ENCODE measurements around the gene LIM2. TPM values are rescaled to one million over a fixed set of nuclear protein-coding genes. Genes with fewer than 3 reads are reported as not detected.

The LIM2 gene
- total and polyA plus RNA-seq, 2 of the 4 experiments (the other 2 are of a cell fraction) = not detected

DNA sequence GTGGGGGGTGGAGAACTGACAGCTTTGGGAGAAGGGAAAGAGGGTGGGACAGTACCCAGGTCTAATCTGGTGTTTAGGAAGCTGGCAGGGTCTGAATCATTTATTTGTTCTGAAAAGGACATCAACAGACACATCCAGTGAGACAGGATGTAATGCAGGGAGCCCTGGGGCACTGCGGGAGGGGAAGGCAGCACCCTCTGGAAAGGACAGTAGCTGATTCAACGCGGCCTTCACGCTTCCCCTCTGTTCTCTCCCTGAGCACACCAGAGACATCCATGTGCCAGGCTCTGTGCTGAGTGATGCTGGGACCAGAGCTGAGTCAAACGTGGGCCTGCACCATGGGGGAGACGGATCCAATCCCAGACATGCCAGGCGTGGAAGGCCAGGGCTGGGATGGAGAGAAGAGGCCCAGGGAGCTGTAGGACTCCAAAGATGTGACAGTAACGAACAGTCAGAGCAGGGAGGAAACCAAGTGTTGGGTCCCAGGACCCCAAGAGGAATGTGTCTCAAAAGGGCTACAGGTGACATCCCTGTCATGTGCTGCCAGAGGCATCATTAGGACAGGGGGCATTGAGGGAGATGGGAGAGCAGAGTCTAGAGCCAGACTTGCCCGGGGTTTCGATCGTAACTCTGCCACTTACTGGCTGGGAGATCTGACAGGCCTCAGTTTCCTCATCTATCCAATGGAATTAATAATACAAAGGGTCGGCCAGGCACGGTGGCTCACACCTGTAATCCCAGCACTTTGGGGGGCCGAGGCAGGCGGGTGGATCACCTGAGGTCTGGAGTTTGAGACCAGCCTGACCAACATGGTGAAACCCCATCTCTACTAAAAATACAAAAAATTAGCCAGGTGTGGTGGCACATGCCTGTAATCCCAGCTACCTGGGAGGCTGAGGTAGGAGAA, 23.3 kb downstream of the LIM2 start:
- Histone ChIP-seq H4K8ac (ENCODE audit: low read depth in 2 of 2, low read length in 2 of 2) (no peak overlapping the region; a peak in 1 of 4 replicates), H3K56ac (ENCODE audit: extremely low read depth, insufficient read depth, low read length) (no peak overlapping the region), H4K20me1 (ENCODE audit: insufficient read depth, low read length) (peaks cover 1% of the 10 kb centered on the region), H2BK15ac (ENCODE audit: low read depth, low read length) (no peak overlapping the region), H3K18ac (ENCODE audit: low read depth, low read length) (no peak overlapping the region), H3K4me1 (ENCODE audit: control insufficient read depth, insufficient read depth, low read length) (peaks cover 18% of the 10 kb centered on the region), H3K4ac (ENCODE audit: low read depth, low read length) (no peak overlapping the region), H2AFZ (replicated peaks; ENCODE audit: low read length, poor library complexity) (no peak overlapping the region), H3K27me3 (ENCODE audit: control insufficient read depth, insufficient read depth, low read length) (no peaks in the 10 kb centered on the region), H2AK9ac (replicated peaks; ENCODE audit: low read depth, low read length, poor library complexity) (peak overlapping the region; percentile 0), H2AK5ac (ENCODE audit: low read depth, low read length) (peak overlapping the region; percentile 4; the same call in 1 of the 2 replicates), H3K14ac (replicated peaks; ENCODE audit: low read depth, low read length) (no peak overlapping the region), H3K9me1 (ENCODE audit: insufficient read depth, low read length) (peaks cover 15% of the 10 kb centered on the region), H4K5ac (ENCODE audit: low read depth, low read length) (no peak overlapping the region), H3K4me2 (ENCODE audit: low read depth, low read length) (no peak overlapping the region), H3K23ac (ENCODE audit: low read depth, low read length) (no peak overlapping the region), H3K27ac (ENCODE audit: insufficient read depth, low read length) (no peak overlapping the region), H3K9me3 (ENCODE audit: control insufficient read depth, insufficient read depth, low read length) (no peaks in the 10 kb centered on the region), H3K4me3 (ENCODE audit: insufficient read depth, low read depth, low read length) (no peak overlapping the region), H2BK20ac (ENCODE audit: low read depth, low read length) (no peak overlapping the region), H3K9ac (ENCODE audit: low read depth, low read length) (no peak overlapping the region), H2BK5ac (ENCODE audit: low read depth, low read length, poor library complexity, severe bottlenecking) (no peak overlapping the region), H3K79me1 (ENCODE audit: low read depth in 1 of 2, low read length in 2 of 2) (peaks cover 12 to 47% of the 10 kb centered on the region in 2 experiments; a peak in 3 of 4 replicates), H3K36me3 (ENCODE audit: control insufficient read depth, insufficient read depth, low read length) (no peaks in the 10 kb centered on the region), H2BK120ac (ENCODE audit: low read depth, low read length) (no peak overlapping the region), H4K91ac (ENCODE audit: insufficient read depth, low read depth, low read length) (no peak overlapping the region)
- dilution Hi-C loops (cut with HindIII; ENCODE audit: low sequenced_read_pairs, unreplicated experiment) = no loop called here
- DNase-seq (no peak), ATAC-seq (ENCODE audit: low read depth) (no peak)
- no TSS peak for BruUV-seq (replicated peaks)
- ChIA-PET POLR2A (ENCODE audit: unreplicated experiment) (no interaction called here), CTCF (no interaction called here)
- WGBS, 2 experiments (ENCODE audit: extremely low coverage in 2 of 2, insufficient read length in 1 of 2) = 93% methylated on average over 7 of the region's 15 CpGs; no CpG with 5 or more reads in 1 of the 2 experiments
- in situ Hi-C loops (cut with MboI; ENCODE audit: low sequenced_read_pairs) = no loop called here
- TF ChIP-seq FOS (IDR thresholded peaks at IDR 0.05; ENCODE audit: low read depth, low read length) (no peak), POLR2A (IDR thresholded peaks at IDR 0.05; ENCODE audit: low read depth, low read length) (no peak)
- intact Hi-C loops (cut with micrococcal nuclease) = no loop called here

All from IMR-90 (cell line).